Fibroblast of villous mesenchyme (primary cell): Measurements from ENCODE around the gene ICAM4. TPM values are rescaled to one million over a fixed set of nuclear protein-coding genes. Genes with fewer than 3 reads are reported as not detected.

Source experiments
- DNase-seq: peaks from one replicate; pipeline ENCODE4 v3.0.0-alpha.2; 2010; ENCODE audit warnings: low read depth
- H3K4me3 ChIP-seq: 2 replicates; pipeline ENCODE4 v1.5.1; 2011; ENCODE audit warnings: low read depth, mild to moderate bottlenecking, low read length
- CTCF ChIP-seq: IDR thresholded peaks from 2 replicates; pipeline ENCODE4 v1.5.1; 2012; ENCODE audit warnings: low read depth, mild to moderate bottlenecking, low read length; ENCODE audit not compliant: insufficient read depth
- total RNA-seq: library from RNA; depleted of rRNA; stranded (reverse); fragments of >200 nt; gene quantifications from 2 replicates; pipeline ENCODE4 v1.2.3, GENCODE V29; 2012

ICAM4 gene
- total RNA-seq, 1 donor, result 4.7 TPM

GRCh38 chr19:10256970-10257615, 29.7 kb upstream of the ICAM4 start:
- TF ChIP-seq CTCF, result no peak
- no peak for DNase-seq
- H3K4me3 ChIP-seq, result no peak overlapping the region

- no peak overlapping the region for H3K4me3 ChIP-seq
- no peak for TF ChIP-seq CTCF
- no peak for DNase-seq
Measured at GRCh38 chr19:10258080-10258710, 28.6 kb upstream of the ICAM4 start.

- DNase-seq, result peak; percentile 83
- H3K4me3 ChIP-seq, result no peak overlapping the region
- TF ChIP-seq CTCF, result peak; percentile 80
Measured at GRCh38 chr19:10259162-10259905, 27.4 kb upstream of the ICAM4 start.

- no peak for TF ChIP-seq CTCF
- DNase-seq, result no peak
- no peak overlapping the region for H3K4me3 ChIP-seq
Measured at GRCh38 chr19:10260141-10260584, 26.6 kb upstream of the ICAM4 start.

GRCh38 chr19:10262771-10263170, 24.0 kb upstream of the ICAM4 start:
- H3K4me3 ChIP-seq, result no peak overlapping the region
- TF ChIP-seq CTCF, result no peak
- no peak for DNase-seq

GRCh38 chr19:10266706-10267105, 20.0 kb upstream of the ICAM4 start:
- TF ChIP-seq CTCF, result no peak
- no peak overlapping the region for H3K4me3 ChIP-seq
- no peak for DNase-seq
